NCI-H446 (cell line): ENCODE data around the gene GRIA3.
"Not testable (repeated sequence)": the region's sequence is repeated elsewhere in the genome, so short reads cannot be mapped to it uniquely, and the experiment has no call there.

Source experiments
- DNase-seq, 2 experiments: peaks; one replicate each; lab custom pipeline; 2025; lab: John Stamatoyannopoulos, UW

GRIA3 gene

DNA sequence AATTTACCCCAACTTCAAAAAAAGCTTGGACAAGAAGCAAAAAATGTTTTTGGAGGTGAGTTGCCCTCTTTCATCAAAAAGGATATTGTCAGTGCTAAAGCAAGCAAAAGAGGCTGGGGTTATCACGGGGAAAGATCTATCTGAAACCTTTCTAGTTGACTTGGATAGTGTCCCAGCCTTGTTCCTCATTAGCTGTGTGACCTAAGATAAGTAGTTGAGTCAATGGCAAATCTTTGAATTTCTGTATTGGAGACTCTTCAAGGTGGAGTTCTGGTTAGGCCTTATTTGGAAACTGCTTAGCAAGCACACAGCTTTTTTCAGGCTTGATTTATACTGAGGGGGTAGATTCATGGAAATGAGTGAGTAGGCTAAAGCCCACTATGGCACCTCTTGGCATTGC, 271.6 kb downstream of the GRIA3 start:
- no peak for DNase-seq

DNA sequence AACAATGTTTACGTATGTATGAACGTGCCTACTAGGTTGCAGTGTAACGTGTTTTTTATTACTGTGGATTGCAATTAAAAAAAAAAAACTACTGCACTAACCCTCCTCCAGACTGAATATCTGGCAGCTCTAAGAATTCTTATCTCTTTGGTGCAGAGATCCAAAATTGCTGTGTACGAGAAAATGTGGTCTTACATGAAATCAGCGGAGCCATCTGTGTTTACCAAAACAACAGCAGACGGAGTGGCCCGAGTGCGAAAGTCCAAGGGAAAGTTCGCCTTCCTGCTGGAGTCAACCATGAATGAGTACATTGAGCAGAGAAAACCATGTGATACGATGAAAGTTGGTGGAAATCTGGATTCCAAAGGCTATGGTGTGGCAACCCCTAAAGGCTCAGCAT, 280.6 kb downstream of the GRIA3 start:
- no peak for DNase-seq

DNA sequence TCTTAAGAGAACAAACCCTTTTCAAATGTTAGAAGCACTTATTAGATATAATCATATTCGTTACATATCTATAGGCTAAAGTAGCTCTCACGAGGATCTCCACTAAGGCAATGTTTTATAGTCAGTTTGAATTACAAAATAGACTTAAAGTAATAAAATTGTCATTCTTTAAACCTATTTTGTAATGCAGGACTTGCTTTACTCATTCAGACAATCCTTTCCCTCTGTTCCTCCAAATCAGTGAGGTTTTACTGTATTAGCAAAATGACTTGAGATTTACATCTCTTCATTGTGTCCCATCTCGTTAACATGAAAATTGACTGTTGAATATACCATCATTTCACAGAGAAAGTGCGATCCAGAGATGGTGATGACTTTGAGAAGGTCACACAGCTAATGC, 284.4 kb downstream of the GRIA3 start:
- no peak for DNase-seq

DNA sequence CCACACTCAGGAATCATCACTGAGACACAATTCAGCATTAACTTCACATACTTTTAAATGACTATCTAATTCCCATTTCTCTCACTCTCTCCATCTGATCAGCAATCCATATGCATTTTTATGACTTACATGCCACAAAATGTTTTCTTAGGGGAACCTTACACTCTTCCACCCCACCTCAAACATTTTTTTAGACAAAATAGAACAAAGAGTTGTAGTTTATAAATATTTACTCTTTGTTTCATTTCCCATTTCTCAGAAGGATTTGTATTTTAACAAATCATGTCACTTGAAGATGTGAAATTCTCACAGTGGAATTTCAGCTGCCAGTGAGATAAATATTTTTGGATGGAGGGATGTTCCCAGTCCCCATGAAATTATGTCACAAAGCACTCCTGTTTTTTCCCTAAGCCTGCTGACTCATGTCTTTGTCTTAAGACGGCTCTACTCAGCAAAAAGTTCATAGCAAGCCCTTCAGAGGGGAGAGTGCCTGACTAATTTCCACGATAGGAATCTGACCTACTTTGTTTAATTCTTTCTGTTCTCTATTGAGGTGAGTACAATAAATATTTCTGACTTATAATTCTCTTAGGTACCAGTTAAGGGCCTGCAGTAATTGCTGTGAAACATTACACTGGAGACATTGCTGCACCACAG, 291.1 kb downstream of the GRIA3 start:
- no peak for DNase-seq

DNA sequence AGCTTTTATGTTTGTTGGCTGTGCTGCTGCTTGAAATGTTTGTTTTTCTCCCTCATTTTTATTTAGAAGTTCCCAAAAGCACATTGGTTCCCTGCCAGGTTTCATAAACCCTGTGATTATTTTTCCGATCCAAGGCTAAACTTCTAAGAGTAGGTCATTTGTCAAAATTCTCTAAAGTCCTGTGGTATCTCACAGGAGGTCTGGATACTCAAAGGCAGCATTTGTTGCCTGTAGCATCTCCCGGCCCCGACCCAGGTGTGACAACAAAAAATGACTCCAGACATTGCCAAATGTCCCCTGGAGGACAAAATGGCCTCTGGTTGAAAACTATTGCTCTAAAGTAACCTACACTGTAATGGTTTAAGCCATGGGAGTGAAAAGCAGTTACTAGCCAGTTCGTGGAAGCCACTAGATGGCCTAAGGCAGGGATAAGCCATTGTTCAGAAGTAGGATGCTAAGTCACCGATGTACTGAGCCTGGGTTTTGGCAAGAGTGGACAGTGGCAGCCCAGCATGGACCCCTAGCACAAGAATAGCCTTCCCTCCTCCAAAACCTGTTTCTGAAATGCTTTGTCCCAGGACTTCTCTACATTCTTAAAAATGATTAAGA, 292.6 kb downstream of the GRIA3 start:
- DNase-seq = no peak

DNA sequence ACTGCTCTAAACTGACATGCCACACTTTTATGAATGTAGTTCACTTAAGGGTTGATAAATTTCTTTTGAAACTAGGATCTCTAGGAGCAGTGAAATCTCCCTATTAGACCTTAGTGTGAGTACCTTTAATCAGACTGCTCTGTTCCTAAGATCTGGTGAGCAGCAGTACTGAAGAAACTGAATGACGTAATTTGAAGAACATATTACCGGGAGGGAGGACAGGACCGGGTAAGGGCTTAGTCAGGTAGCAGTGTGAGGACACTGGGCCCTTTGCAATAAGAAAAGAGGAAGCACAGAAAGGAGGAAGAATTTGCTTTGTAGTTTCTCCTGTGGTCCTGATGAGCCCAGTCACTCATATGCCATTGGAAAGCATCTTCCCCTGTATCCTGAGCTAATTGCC, 293.6 kb downstream of the GRIA3 start:
- DNase-seq = no peak

DNA sequence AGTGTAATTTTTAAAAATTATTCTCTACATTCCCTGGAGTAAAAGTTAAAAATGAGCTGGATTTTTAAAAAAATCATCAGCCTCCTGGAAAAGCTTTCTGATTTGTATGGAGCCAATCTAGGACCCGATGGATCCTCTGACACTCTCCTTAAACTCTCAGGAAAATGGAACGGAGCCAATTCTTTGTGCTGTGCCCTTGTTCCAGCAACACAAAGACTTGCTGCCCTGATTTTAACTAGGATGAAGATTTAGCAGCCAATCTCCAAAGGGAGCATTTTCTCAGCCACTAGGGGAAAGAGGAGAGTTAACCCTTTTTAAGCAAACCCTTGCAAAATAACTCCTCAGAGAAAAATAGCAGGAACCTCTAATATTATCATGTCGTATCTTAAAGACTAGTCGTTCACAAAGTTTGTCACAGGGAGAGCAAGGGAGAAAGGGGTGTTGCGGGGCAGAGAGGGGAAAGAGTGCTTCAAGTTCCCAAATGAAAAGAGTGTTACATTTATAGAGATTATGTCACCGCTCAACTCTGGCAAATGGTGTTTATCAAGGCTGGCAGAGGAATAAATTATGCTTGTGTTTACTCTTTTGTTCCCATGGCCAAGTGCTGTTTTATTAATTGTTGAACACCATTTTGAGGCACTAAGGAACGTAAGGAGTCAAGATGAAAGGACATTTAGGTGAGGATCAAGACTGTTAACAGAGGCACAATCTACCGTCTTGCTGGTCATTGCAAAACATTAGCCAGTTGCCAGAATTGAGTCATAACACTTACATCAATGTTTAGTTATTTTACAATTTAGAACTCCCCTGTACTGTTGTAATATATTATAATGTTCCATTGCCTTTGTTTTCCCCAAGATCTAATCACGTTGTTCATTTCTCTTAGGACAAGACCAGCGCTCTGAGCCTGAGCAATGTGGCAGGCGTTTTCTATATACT, 298.1 kb downstream of the GRIA3 start:
- DNase-seq = no peak

DNA sequence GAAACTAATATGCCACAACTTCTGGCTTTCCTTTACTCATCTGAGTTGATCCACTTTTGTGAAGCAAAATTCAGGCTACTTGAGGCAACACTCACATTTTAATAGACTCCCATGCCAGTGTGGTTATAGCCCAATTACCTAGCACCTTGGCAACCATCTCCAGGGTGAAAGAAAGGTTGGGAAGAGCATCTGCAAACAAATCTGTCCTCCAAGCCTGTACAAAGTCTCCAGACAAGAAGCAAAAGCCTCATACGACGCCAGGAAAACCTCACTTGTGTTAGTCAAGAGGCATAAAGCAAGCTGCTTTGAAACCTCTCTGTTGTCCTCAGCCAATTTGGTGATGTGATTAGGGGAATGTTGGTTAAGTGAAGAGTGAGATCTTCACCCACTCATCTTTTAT, 302.2 kb downstream of the GRIA3 start:
- no peak for DNase-seq

DNA sequence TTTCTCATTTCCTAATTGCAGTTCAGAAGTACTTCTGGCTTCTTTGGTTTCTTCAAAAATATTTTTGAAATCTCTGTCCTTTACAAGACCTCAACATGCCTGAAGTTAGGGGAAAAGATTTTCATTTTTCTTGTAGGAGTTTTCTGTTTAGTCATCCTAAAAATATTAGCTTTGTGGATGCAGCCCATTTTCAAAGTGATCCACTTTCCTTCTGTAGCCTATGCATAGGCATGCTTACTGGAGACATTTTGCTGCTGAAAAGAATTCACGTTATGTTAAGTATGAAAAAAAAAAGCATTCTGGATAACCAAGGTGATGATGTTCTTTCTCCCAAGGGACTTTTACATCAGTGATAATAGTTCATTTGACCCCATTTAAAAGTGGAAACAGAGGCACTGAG, 303.2 kb downstream of the GRIA3 start:
- no peak for DNase-seq

DNA sequence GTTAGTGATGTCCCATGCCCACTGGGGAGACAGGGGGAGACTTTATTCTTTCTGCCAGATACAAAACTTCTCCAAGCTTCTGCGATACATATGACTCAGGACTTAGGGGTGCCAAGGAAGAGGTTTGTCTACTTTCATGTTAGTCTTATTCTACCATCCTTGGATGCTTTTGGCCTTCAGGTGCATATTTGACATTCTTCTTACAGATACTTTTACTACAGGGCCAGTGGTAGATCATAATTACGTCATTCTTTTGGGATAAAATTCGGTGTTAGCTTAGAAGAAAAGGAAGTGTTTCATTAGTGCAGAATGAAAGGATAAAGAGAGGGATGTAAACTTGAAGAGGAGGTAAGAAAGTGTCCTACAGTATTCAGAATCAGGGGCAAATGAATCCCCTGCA, 303.6 kb downstream of the GRIA3 start:
- no peak for DNase-seq

DNA sequence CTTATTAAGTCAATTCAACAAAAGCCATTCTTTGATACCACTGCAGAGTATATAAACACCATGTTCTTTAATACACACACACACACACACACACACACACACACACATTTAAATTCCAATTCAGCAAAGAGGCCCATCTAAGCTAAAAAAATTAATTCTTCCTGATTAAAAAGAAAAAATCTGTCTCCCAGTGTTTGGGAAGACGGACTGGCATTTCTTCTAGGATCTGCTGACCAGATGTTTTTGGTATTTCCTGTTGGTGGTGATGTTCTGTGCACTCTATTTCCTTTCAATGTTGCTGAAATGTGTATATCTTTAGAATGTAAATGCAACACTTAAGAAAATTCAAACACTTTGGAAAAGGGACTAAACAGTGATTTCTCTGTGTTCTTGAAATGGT, 304.9 kb downstream of the GRIA3 start:
- DNase-seq = no peak

DNA sequence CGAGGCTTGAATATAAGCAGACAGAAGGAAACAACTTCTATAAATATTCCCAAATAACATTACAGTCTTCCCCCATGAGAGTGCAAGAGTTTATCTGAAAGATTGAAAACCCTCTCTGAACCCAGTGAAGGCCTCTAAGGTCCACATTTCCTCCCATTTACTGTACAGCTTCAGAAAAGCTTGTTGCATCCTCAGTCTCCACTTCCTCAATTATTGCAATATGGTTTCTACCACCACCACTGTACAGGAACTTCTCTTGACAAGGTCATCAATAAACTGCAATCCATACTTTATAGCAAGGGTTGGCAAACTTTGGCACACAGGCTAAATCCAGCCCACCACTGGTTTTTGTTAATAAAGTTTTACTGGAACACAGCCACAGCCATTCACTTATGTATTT, 309.8 kb downstream of the GRIA3 start:
- DNase-seq = no peak

DNA sequence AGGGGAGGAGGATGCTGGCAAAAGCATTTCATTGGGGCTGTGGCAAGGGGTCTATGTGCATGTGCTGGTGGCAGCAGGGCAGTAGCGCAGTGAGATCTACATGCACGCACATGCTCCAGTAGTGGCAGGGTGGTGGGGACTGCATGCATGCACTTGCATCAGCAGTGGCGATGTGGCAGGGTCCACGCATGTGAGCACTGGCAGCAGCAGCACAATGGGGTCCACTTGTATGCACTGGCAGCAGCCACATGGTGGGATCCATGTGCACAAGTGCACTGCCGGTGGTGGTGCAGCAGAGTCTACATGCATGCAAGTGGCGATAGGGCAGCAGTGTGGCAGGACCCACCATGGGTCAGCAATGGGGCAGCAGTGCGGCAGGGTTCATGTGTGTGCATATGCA, 315.7 kb downstream of the GRIA3 start:
- no peak for DNase-seq

DNA sequence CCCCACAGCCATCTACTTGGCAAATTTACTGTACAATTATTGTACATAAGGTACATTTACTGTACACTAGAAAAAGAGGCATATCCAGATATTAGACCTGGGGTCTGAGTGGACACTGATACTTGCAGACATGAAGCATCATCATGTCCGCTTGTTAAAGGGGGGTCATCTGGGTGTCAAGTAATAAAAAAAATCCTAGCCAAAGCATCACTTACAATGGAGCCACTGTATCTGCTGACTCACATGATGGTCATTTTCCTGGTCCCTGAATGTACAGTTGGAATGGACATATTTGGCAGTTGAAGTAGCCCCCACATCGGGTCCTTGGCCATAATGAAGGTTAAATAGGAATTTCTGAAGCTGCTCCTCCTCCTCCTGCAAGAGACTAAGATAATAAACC, 320.0 kb downstream of the GRIA3 start:
- DNase-seq = no peak

DNA sequence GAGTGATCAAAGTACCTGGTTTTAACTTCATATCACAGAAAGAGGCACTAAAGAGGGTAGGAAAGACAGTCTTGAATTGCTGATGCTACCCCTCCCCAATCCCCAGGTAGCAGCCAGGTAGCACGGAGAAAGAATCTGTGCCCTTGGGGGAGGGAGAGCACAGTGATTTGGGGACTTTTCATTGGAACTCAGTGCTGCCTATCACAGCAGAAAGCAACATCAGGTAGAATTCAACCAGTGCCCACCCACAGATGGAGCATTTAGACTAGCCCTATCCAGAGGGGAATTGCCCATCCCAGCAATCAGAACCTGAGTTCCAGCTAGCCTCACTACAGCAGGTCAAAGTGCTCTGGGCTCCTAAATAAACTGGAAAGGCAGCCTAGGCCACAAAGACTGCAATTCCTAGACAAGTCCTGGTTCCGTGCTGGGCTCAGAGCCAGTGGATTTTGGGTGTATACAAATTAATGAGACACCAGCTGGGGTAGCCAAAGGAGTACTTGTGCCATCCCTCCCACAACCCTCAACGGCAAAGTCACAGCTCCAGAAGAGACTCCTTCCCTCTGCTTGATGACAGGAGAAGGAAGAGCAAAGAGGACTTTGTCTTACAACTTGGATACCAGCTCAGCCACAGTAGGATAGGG, 320.7 kb downstream of the GRIA3 start:
- no peak for DNase-seq

DNA sequence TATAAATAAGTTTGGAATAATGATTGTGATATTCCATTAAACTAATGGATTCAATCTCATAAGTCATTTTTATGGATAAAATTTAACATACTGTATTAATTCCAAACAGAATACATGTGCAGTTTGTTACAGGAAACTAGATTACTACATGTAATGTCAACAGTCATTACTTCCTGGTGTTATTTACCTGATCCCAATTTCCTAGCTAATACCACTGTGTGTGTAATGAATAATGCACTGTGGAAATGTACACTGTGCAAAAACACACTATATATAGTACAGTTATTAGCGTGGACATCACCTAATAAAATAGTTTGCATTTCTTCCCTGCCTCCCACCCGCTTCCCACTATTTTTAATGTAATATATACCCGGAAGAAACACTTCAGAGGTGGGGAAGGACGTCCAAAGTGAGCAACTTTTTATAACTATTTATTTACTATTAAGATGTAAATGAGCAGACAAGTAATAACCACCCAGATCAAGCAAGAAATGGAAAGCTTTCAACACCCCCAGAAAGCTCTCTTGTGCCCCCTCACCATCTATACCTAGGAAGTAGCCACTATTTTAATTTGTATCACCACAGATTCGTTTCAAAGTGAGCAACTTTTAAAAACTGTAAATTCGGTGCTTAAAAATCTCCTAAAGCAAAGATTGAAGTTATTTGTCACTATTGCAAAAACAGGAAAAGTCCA, 329.7 kb downstream of the GRIA3 start:
- DNase-seq = no peak

DNA sequence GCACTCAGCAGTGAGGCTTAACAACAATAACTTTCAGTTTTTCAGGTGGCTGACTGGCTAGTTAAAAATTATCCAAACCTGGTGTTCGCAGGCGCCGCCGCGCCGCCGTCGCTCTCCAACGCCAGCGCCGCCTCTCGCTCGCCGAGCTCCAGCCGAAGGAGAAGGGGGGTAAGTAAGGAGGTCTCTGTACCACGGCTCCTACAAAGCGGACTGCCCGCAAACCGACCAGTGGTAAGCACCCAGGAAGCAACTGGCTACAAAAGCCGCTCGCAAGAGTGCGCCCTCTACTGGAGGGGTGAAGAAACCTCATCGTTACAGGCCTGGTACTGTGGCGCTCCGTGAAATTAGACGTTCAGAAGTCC, 330.2 kb downstream of the GRIA3 start:
- DNase-seq = not testable (repeated sequence)

DNA sequence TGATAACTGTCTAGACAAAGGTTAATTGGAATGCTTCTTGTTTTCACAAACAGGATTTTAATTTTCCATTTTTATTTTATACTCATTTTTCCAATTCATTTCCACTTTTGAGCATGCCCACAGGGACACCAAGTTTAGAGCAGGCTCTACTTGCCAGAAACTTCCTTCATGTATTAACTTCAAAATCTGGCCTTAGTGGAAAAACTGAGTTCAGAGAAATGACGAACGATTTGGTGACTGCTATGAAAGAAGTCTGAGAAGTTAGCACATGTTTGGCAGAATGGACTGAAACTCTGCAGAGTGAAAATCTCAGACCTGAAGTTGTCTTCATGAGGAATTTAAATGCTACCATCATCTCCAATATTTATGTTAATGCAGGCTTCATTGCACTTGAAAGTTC, 334.7 kb downstream of the GRIA3 start:
- DNase-seq = no peak

DNA sequence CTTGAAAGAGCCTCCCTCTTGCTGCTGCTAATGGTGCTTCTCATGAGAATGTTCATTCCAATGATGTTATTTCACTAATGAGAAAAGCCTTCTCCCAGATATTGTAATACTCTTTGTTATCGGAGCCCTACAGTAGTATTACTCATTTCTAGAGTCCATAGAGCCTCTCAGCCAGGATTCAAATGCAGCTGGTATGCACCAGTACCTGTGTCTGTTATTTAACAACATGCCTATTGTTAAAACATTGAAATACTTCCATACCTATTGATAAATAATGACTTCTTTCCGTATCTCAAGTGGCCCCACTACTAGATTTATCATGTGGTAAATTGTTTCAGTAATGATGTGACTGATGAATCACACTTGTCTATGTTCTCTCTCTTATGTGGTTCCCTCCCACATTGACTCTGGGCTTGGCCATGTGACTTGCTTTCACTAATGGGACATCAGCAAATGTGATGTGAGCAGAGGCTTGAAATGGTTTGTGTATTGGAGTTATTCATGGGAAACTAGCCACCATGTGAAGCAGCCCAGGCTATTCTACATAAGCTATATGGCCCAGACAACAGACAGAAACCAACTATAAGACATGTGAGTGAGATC, 341.1 kb downstream of the GRIA3 start:
- DNase-seq = no peak

DNA sequence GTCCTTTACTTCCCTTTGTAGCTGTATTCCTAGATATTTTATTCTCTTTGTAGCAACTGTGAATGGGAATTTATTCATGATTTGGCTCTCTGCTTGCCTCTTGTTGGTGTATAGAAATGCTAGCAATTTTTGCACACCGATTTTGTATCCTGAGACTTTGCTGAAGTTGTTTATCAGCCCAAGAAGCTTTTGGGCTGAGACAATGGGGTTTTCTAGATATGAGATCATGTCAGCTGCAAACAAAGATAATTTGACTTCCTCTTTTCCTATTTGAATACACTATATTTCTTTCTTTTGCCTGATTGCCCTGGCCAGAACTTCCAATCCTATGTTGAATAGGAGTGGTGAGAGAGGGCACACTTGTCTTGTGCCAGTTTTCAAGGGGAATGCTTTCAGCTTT, 346.6 kb downstream of the GRIA3 start:
- DNase-seq = not testable (repeated sequence)
